Measurements from ENCODE around the gene KCND3.

Gene KCND3

GRCh38 chr1:111989531-111990025, at the start of gene KCND3:
Gene KCND3, minus strand, starts transcription at chr1:111989668.
- no peak within 1 kb of the TSS for H3K4me3 ChIP-seq (ENCODE audit: low read depth, low read length)
- DNase-seq (ENCODE audit: low read depth), result no peak
- TF ChIP-seq MYC (IDR thresholded peaks at IDR 0.05; ENCODE audit: low read depth, low read length) (no peak), CTCF (IDR thresholded peaks at IDR 0.05; ENCODE audit: low read depth, low read length) (no peak), MAX (IDR thresholded peaks at IDR 0.05; ENCODE audit: low read depth, low read length) (no peak), POLR2A (IDR thresholded peaks at IDR 0.05; ENCODE audit: extremely low read depth, insufficient read length) (no peak)

- no peak for TF ChIP-seq MAX (IDR thresholded peaks at IDR 0.05; ENCODE audit: low read depth, low read length)
- TF ChIP-seq CTCF (IDR thresholded peaks at IDR 0.05; ENCODE audit: low read depth, low read length), result no peak
- no peak for TF ChIP-seq POLR2A (IDR thresholded peaks at IDR 0.05; ENCODE audit: extremely low read depth, insufficient read length)
- no peak for TF ChIP-seq MYC (IDR thresholded peaks at IDR 0.05; ENCODE audit: low read depth, low read length)
- no peak overlapping the region for H3K4me3 ChIP-seq (ENCODE audit: low read depth, low read length)
- DNase-seq (ENCODE audit: low read depth), result no peak
Observed at GRCh38 chr1:112034277-112034676, 44.8 kb upstream of the KCND3 start.

GRCh38 chr1:112033439-112034120, 44.1 kb upstream of the KCND3 start:
- TF ChIP-seq POLR2A (IDR thresholded peaks at IDR 0.05; ENCODE audit: extremely low read depth, insufficient read length) (no peak), CTCF (IDR thresholded peaks at IDR 0.05; ENCODE audit: low read depth, low read length) (no peak), MYC (IDR thresholded peaks at IDR 0.05; ENCODE audit: low read depth, low read length) (no peak), MAX (IDR thresholded peaks at IDR 0.05; ENCODE audit: low read depth, low read length) (no peak)
- no peak overlapping the region for H3K4me3 ChIP-seq (ENCODE audit: low read depth, low read length)
- no peak for DNase-seq (ENCODE audit: low read depth)

GRCh38 chr1:112030157-112030556, 40.7 kb upstream of the KCND3 start:
- DNase-seq (ENCODE audit: low read depth), result no peak
- no peak for TF ChIP-seq CTCF (IDR thresholded peaks at IDR 0.05; ENCODE audit: low read depth, low read length)
- no peak for TF ChIP-seq MAX (IDR thresholded peaks at IDR 0.05; ENCODE audit: low read depth, low read length)
- no peak for TF ChIP-seq POLR2A (IDR thresholded peaks at IDR 0.05; ENCODE audit: extremely low read depth, insufficient read length)
- no peak for TF ChIP-seq MYC (IDR thresholded peaks at IDR 0.05; ENCODE audit: low read depth, low read length)
- no peak overlapping the region for H3K4me3 ChIP-seq (ENCODE audit: low read depth, low read length)

- TF ChIP-seq MAX (IDR thresholded peaks at IDR 0.05; ENCODE audit: low read depth, low read length) (no peak), MYC (IDR thresholded peaks at IDR 0.05; ENCODE audit: low read depth, low read length) (no peak), POLR2A (IDR thresholded peaks at IDR 0.05; ENCODE audit: extremely low read depth, insufficient read length) (no peak), CTCF (IDR thresholded peaks at IDR 0.05; ENCODE audit: low read depth, low read length) (no peak)
- no peak overlapping the region for H3K4me3 ChIP-seq (ENCODE audit: low read depth, low read length)
- DNase-seq (ENCODE audit: low read depth), result no peak
Observed at GRCh38 chr1:112027696-112028095, 38.2 kb upstream of the KCND3 start.

Measured in NB4 (cell line).